HepG2 (cell line): Measurements from ENCODE around the gene HHIPL1. TPM values are rescaled to one million over a fixed set of nuclear protein-coding genes. Genes with fewer than 3 reads are reported as not detected.

ENCODE experiments used
- DRAP1 ChIP-seq: IDR thresholded peaks from 2 replicates; pipeline ENCODE4 v1.6.1; 2016; ENCODE audit warnings: missing genetic modification reagents, missing compliant biosample characterization
- GZF1 ChIP-seq: sonication (generic); formaldehyde crosslinking; IDR thresholded peaks from 2 replicates; pipeline ENCODE4 v1.5.1; 2020; ENCODE audit warnings: mild to moderate bottlenecking, missing genetic modification reagents
- HIVEP1 ChIP-seq: sonication (generic); formaldehyde crosslinking; IDR thresholded peaks from 2 replicates; pipeline ENCODE4 v1.4.0; 2020; ENCODE audit warnings: mild to moderate bottlenecking, missing genetic modification reagents
- ISL2 ChIP-seq: sonication (generic); formaldehyde crosslinking; IDR thresholded peaks from 2 replicates; pipeline ENCODE4 v1.5.0; 2020; ENCODE audit warnings: missing genetic modification reagents
- JDP2 ChIP-seq: sonication (generic); formaldehyde crosslinking; IDR thresholded peaks from 2 replicates; pipeline ENCODE4 v1.8.1; 2022; ENCODE audit warnings: missing genetic modification reagents, borderline replicate concordance
- KAT8 ChIP-seq: IDR thresholded peaks from 2 replicates; pipeline ENCODE4 v1.6.1; 2016; ENCODE audit warnings: missing genetic modification reagents, missing compliant biosample characterization
- MTA1 ChIP-seq: sonication (generic); formaldehyde crosslinking; IDR thresholded peaks from 2 replicates; pipeline ENCODE4 v1.4.0; 2020; ENCODE audit warnings: missing genetic modification reagents, mild to moderate bottlenecking, borderline replicate concordance
- MTA3 ChIP-seq: sonication (generic); formaldehyde crosslinking; IDR thresholded peaks from 2 replicates; pipeline ENCODE4 v1.4.0; 2020; ENCODE audit warnings: missing genetic modification reagents
- NFIB ChIP-seq: sonication (generic); formaldehyde crosslinking; IDR thresholded peaks from 2 replicates; pipeline ENCODE4 v1.9.0; 2021; ENCODE audit warnings: missing genetic modification reagents, mild to moderate bottlenecking, borderline replicate concordance
- NR2C2 ChIP-seq: sonication (generic); formaldehyde crosslinking; IDR thresholded peaks from 2 replicates; pipeline ENCODE4 v1.4.0; 2020; ENCODE audit warnings: missing genetic modification reagents, mild to moderate bottlenecking, moderate library complexity, borderline replicate concordance
- NR2F1 ChIP-seq, 2 experiments: fragments of 450-650 bp in 1 of 2; formaldehyde crosslinking in 1 of 2; IDR thresholded peaks; 2 replicates each; pipeline versions ENCODE4 v1.5.0 to v1.6.1; 2016 to 2020; ENCODE audit warnings: mild to moderate bottlenecking in 1 of 2, missing compliant biosample characterization in 1 of 2, missing genetic modification reagents in 1 of 2, moderate library complexity in 1 of 2
- POGK ChIP-seq: sonication (generic); formaldehyde crosslinking; conservative IDR thresholded peaks from 2 replicates; pipeline ENCODE4 v1.8.0; 2022; ENCODE audit warnings: mild to moderate bottlenecking, moderate library complexity, missing genetic modification reagents
- PRDM4 ChIP-seq: sonication (generic); formaldehyde crosslinking; IDR thresholded peaks from 2 replicates; pipeline ENCODE4 v1.9.0; 2021; ENCODE audit warnings: missing genetic modification reagents, borderline replicate concordance
- REPIN1 ChIP-seq: sonication (generic); formaldehyde crosslinking; IDR thresholded peaks from 2 replicates; pipeline ENCODE4 v1.8.0; 2022; ENCODE audit warnings: missing genetic modification reagents, low read depth, mild to moderate bottlenecking, borderline replicate concordance
- SOX5 ChIP-seq: IDR thresholded peaks from 2 replicates; pipeline ENCODE4 v1.6.1; 2016; ENCODE audit warnings: borderline replicate concordance
- SOX6 ChIP-seq, 2 experiments: fragments of 450-650 bp in 1 of 2; sonication (generic) in 1 of 2; formaldehyde crosslinking in 1 of 2; IDR thresholded peaks; 2 replicates each; pipeline versions ENCODE4 v1.4.0 to v1.6.1; 2017 to 2020; ENCODE audit warnings: antibody characterized with exemption in 1 of 2, mild to moderate bottlenecking in 1 of 2, missing genetic modification reagents in 1 of 2
- SP2 ChIP-seq: sonication (generic); formaldehyde crosslinking; IDR thresholded peaks from 2 replicates; pipeline ENCODE4 v1.5.1; 2020; ENCODE audit warnings: mild to moderate bottlenecking, missing genetic modification reagents
- SRF ChIP-seq: IDR thresholded peaks from 2 replicates; pipeline ENCODE4 v1.6.1; 2011; ENCODE audit warnings: mild to moderate bottlenecking, low read depth, low read length, moderate library complexity
- STAT5B ChIP-seq: sonication (generic); formaldehyde crosslinking; IDR thresholded peaks from 2 replicates; pipeline ENCODE4 v1.4.0; 2020; ENCODE audit warnings: missing genetic modification reagents
- U2AF2 ChIP-seq: fragments of 200-400 bp; formaldehyde crosslinking; IDR thresholded peaks from 2 replicates; pipeline ENCODE4 v1.6.1; 2017; ENCODE audit warnings: low read depth, mild to moderate bottlenecking, low read length
- YY1 ChIP-seq: IDR thresholded peaks from 2 replicates; pipeline ENCODE4 v1.6.1; 2011; ENCODE audit warnings: low read length, low read depth, moderate library complexity, mild to moderate bottlenecking; ENCODE audit not compliant: insufficient read depth, insufficient replicate concordance
- ZBTB25 ChIP-seq: IDR thresholded peaks from 2 replicates; pipeline ENCODE4 v1.6.1; 2018; ENCODE audit warnings: missing genetic modification reagents
- ZFP36L2 ChIP-seq: sonication (generic); formaldehyde crosslinking; IDR thresholded peaks from 2 replicates; pipeline ENCODE4 v1.4.0; 2020; ENCODE audit warnings: missing genetic modification reagents
- ZNF20 ChIP-seq: sonication (generic); formaldehyde crosslinking; IDR thresholded peaks from 2 replicates; pipeline ENCODE4 v1.4.0; 2020; ENCODE audit warnings: mild to moderate bottlenecking, moderate library complexity, missing genetic modification reagents
- ZNF335 ChIP-seq: sonication (generic); formaldehyde crosslinking; IDR thresholded peaks from 2 replicates; pipeline ENCODE4 v1.4.0; 2020; ENCODE audit warnings: missing genetic modification reagents
- ZNF841 ChIP-seq: sonication (generic); formaldehyde crosslinking; IDR thresholded peaks from 2 replicates; pipeline ENCODE4 v1.8.1; 2023; ENCODE audit warnings: missing genetic modification reagents, borderline replicate concordance
- polyA plus RNA-seq, 8 experiments: library from polyadenylated mRNA; depleted of rRNA in 3 of 8; stranded (reverse) in 7 of 8; unstranded in 1 of 8; fragments of >200 nt; fragmentation: Illumina TruSeq in 4 of 8; extraction: Trizol in 4 of 8; gene quantifications; 2 replicates each; pipeline versions ENCODE4 v1.2.1 to v1.2.3, GENCODE V29; 2011 to 2016; ENCODE audit warnings: low read depth in 4 of 8, missing spikeins in 1 of 8, mixed read lengths in 1 of 8; ENCODE audit not compliant: insufficient read depth in 1 of 8
- total RNA-seq, 5 experiments: library from RNA; depleted of rRNA; stranded (reverse); fragments of >200 nt; fragmentation: Illumina TruSeq; extraction: Trizol; gene quantifications; 2 replicates each; pipeline ENCODE4 v1.2.3, GENCODE V29; 2016; ENCODE audit warnings: low read depth in 1 of 5

Gene HHIPL1
- total and polyA plus RNA-seq, 2 of the 13 experiments (the other 11 are each of a cell fraction or from before 2014, with no cell fraction given): not detected

DNA sequence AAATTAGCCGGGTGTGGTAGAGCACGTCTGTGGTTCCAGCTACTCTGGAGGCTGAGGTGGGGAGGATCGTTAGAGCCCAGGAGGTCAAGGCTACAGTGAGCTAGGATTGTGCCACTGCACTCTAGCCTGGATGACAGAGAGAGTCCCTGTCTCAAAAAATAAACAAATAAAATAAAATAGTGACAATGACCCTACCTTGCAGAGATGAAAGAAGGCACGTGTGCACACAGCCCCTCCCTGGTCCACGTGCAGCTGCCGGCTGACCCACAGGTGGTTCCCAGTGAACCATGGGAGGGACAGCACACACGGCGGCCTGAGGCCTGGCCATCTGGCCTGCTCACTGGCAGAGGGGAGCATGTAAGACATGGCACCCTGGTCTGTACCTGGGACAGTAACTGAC is 4.7 kb downstream of the HHIPL1 start (continued):
- no peak for TF ChIP-seq DRAP1 (CRISPR knock-in tag)
- TF ChIP-seq NR2C2 (CRISPR knock-in tag): peak; percentile 40; the same call in 1 of the 2 replicates
- no peak for TF ChIP-seq NFIB (CRISPR knock-in tag)
- TF ChIP-seq JDP2 (CRISPR knock-in tag): no peak
- no peak for TF ChIP-seq STAT5B (CRISPR knock-in tag)
- TF ChIP-seq HIVEP1 (CRISPR knock-in tag): no peak
- TF ChIP-seq ZNF841 (CRISPR knock-in tag): no peak
- TF ChIP-seq SP2 (CRISPR knock-in tag): no peak
- 0 out of 4 replicates have a peak, but pooled peaks of 1 of the 2 experiments have one; percentile 38 for TF ChIP-seq NR2F1 (CRISPR knock-in tag; IDR thresholded peaks at IDR 0.05)
- no peak for TF ChIP-seq SRF
- no peak for TF ChIP-seq ISL2
- peak; percentile 93 for TF ChIP-seq SOX5 (CRISPR knock-in tag)
- TF ChIP-seq GZF1 (CRISPR knock-in tag): no peak
- no peak; the same call in 1 of the 2 replicates for TF ChIP-seq MTA1 (CRISPR knock-in tag)
- TF ChIP-seq ZFP36L2 (CRISPR knock-in tag): no peak
- TF ChIP-seq U2AF2: no peak
- TF ChIP-seq REPIN1: no peak
- TF ChIP-seq ZNF335: no peak
- no peak for TF ChIP-seq ZNF20 (CRISPR knock-in tag)
- TF ChIP-seq MTA3 (CRISPR knock-in tag): no peak
- TF ChIP-seq YY1: no peak
- no peak for TF ChIP-seq ZBTB25 (CRISPR knock-in tag)
- TF ChIP-seq PRDM4 (CRISPR knock-in tag): no peak
- TF ChIP-seq POGK: no peak; the same call in 1 of the 2 replicates
- no peak for TF ChIP-seq SOX6 (IDR thresholded peaks at IDR 0.05)
- peak; percentile 94 for TF ChIP-seq SOX6 (CRISPR knock-in tag; IDR thresholded peaks at IDR 0.05)
- no peak for TF ChIP-seq KAT8 (CRISPR knock-in tag)
